ENCODE data around the gene CDH4.

Gene CDH4

DNA sequence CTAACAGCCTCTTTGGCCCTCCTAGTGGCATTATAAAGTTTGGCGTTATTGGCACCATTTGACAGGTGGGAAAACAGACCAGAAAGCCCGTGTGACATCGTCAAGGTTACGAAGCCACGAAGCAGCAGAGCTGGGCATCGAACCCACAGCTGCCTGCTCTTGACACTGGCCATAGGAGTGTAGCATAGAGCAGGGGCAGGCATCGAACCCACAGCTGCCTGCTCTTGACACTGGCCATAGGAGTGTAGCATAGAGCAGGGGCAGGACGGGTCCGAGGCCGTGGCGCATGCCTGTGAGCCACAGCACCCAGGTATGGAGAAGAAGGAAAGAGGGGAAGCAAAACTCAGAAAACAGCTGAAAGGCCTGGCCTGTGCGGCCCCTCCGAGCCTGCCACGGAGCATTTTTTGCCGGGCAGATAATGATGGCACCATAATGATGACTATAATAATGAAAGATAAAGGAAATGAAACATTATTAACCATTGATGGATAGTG lies 33.1 kb downstream of the CDH4 start:
- DNase-seq (ENCODE audit: low spot score): no peak
- in situ Hi-C loops (cut with MboI; ENCODE audit: low sequenced_read_pairs, unreplicated experiment): no loop called here
- TF ChIP-seq, protein P1, sequence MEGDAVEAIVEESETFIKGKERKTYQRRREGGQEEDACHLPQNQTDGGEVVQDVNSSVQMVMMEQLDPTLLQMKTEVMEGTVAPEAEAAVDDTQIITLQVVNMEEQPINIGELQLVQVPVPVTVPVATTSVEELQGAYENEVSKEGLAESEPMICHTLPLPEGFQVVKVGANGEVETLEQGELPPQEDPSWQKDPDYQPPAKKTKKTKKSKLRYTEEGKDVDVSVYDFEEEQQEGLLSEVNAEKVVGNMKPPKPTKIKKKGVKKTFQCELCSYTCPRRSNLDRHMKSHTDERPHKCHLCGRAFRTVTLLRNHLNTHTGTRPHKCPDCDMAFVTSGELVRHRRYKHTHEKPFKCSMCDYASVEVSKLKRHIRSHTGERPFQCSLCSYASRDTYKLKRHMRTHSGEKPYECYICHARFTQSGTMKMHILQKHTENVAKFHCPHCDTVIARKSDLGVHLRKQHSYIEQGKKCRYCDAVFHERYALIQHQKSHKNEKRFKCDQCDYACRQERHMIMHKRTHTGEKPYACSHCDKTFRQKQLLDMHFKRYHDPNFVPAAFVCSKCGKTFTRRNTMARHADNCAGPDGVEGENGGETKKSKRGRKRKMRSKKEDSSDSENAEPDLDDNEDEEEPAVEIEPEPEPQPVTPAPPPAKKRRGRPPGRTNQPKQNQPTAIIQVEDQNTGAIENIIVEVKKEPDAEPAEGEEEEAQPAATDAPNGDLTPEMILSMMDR (IDR thresholded peaks at IDR 0.05; ENCODE audit: borderline replicate concordance, control extremely low read depth, extremely low read depth, insufficient read depth, missing control alignments): no peak

- DNase-seq (ENCODE audit: low spot score): no peak
- in situ Hi-C loops (cut with MboI; ENCODE audit: low sequenced_read_pairs, unreplicated experiment): no loop called here
- TF ChIP-seq, protein P1 (IDR thresholded peaks at IDR 0.05; ENCODE audit: borderline replicate concordance, control extremely low read depth, extremely low read depth, insufficient read depth, missing control alignments): no peak
Observed at GRCh38 chr20:61285691-61286090, 33.6 kb downstream of the CDH4 start.

DNA sequence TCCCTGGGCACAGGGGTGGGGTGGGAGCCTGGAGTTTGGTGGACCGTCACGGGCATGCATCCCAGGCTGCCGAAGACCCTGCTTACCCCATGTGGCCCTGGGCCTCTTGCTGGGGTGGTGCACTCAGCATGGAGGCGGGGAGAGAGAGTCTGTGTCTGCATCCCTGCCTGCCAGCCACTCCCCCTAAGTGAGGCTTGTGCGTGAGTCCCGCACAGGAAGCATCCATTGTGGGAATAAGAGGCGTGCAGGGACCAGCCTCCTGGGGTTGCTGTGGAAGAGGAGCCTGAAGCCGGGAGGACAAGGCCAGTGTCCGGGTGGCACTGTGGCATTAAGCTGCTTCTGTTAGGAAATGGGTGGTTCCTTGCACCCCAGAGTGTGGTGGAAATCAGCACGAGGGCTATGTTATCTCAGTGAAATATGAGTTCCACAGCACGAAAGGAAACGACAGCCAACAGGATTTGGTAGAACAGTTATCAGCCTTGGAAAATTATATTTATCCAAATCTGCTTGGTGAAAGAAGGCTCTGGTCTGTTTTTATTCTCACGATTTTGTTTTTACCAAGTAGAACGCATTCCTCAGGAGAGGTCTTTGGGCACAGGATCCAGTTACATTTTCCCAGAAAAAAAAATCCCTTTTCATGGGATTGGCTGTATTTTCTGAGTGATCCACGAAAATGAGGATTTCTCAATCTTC lies 35.7 kb downstream of the CDH4 start:
- in situ Hi-C loops (cut with MboI; ENCODE audit: low sequenced_read_pairs, unreplicated experiment): no loop called here
- TF ChIP-seq, protein P1 (IDR thresholded peaks at IDR 0.05; ENCODE audit: borderline replicate concordance, control extremely low read depth, extremely low read depth, insufficient read depth, missing control alignments): no peak
- no peak for DNase-seq (ENCODE audit: low spot score)

DNA sequence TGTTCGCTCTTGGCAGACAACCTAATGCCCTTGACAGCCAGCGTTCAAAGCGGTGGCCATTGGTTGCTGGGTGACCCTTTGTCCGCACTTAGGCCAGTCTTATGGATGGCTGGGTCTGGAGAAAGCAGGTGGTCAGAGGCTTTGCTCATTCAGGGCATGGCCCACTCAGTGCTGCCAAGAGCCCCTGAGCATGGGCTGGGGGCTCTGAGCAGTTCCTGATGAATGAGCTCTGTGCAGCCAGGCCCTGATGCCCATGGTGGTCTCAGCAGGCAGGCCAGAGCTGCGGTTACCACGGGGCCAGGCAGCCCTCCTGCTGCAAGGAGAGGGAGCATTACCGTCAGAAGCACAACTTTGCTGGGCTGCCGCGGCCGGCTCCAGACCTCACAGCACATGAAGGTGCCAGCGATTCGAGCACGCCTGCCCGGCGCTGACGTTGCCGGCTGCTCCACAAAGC lies 36.3 kb downstream of the CDH4 start:
- in situ Hi-C loops (cut with MboI; ENCODE audit: low sequenced_read_pairs, unreplicated experiment): no loop called here
- no peak for DNase-seq (ENCODE audit: low spot score)
- TF ChIP-seq, protein P1 (IDR thresholded peaks at IDR 0.05; ENCODE audit: borderline replicate concordance, control extremely low read depth, extremely low read depth, insufficient read depth, missing control alignments): no peak

DNA sequence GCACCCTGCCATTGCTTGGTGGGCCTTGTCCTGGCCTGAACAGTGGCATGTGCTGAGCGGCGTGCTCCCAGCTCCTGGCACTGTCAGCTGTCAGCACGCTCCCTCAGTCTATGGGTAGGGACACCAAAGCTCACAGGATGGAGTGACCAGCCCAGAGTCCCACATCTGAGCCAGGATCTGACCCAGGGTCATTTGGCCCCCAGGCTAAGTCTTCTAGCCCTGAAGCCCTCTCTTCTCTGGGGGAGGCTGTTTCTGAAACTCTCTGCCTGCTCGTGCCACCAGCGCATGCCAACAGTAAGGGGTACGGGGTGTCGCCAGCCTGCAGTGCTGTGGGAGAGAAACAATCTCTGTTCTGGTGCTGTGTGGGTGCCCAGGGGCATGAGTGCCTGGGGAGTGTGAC lies 37.1 kb downstream of the CDH4 start:
- TF ChIP-seq, protein P1 (IDR thresholded peaks at IDR 0.05; ENCODE audit: borderline replicate concordance, control extremely low read depth, extremely low read depth, insufficient read depth, missing control alignments): no peak
- in situ Hi-C loops (cut with MboI; ENCODE audit: low sequenced_read_pairs, unreplicated experiment): no loop called here
- no peak for DNase-seq (ENCODE audit: low spot score)

- DNase-seq (ENCODE audit: low spot score): no peak
- in situ Hi-C loops (cut with MboI; ENCODE audit: low sequenced_read_pairs, unreplicated experiment): no loop called here
- TF ChIP-seq, protein P1 (IDR thresholded peaks at IDR 0.05; ENCODE audit: borderline replicate concordance, control extremely low read depth, extremely low read depth, insufficient read depth, missing control alignments): no peak
Observed at GRCh38 chr20:61290721-61291120, 38.7 kb downstream of the CDH4 start.
